ENCODE measurements around the gene CIDEB.

- TF ChIP-seq CTCF (IDR thresholded peaks at IDR 0.05; ENCODE audit: control extremely low read depth in 1 of 3, insufficient read depth in 1 of 3, low read depth in 1 of 3, low read length in 3 of 3) (no peak), POLR2AphosphoS5 (IDR thresholded peaks at IDR 0.05; ENCODE audit: low read depth, low read length) (no peak), RAD21 (IDR thresholded peaks at IDR 0.05 in 1 of 2, conservative IDR thresholded peaks at IDR 0.05 in 1 of 2; ENCODE audit: low read depth in 2 of 2, low read length in 2 of 2) (no peak), POLR2A (IDR thresholded peaks at IDR 0.05; ENCODE audit: control extremely low read depth in 1 of 2, low read depth in 2 of 2, low read length in 2 of 2) (no peak), CEBPB (IDR thresholded peaks at IDR 0.05; ENCODE audit: low read depth, low read length) (no peak), TAF1 (IDR thresholded peaks at IDR 0.05; ENCODE audit: low read depth, low read length) (no peak)
Measured at GRCh38 chr14:24307156-24307574, 612 bp downstream of the CIDEB start.
